Measurements from ENCODE around the gene TNFSF9.

TNFSF9 gene

DNA sequence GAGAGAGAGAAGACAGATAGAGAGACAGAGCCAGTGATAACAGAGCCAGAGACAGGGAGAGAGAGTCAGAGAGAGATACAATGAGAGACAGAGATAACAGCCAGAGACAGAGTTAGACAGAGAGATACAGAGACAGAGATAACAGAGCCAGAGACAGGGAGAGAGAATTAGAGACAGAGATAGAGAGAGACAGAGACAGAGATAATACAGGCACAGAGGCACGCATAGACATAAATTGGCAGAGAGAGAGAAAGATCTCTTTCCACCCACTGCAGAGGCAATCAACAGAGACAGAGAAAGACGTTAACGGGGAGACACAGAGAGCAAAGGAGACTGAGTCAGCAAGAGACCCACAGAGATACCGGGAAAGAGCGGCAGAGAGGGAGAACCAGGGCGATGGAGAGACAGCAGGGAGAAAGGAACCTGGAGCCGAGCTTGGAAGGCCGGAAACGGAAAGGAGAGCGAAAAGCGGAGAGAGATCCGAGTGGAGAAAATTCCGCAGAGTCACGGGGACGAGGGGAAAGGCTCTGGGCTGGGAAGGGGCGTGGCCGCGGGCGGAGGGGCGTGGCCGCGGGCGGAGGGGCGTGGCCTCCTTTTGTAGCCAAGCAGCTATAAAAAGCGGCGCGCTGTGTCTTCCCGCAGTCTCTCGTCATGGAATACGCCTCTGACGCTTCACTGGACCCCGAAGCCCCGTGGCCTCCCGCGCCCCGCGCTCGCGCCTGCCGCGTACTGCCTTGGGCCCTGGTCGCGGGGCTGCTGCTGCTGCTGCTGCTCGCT lies at the start of gene TNFSF9:
TSS of gene TNFSF9 (plus strand) at position 641 of the 777 bp plus-strand sequence. CDS start at position 652, 11 bp downstream.
- peak within 1 kb of the TSS; percentile 30 to 75 (median 52) for H3K4me3 ChIP-seq
- peak within 1 kb of the TSS in 20 of 21 experiments; percentile 28 to 90 (median 74) for H3K27ac ChIP-seq

- peak within 1 kb of the TSS in 19 of 21 experiments; percentile 15 to 96 (median 79) for H3K27ac ChIP-seq
Measured at GRCh38 chr19:6481541-6482342, 49.1 kb upstream of the TNFSF9 start, which contains the start of gene DENND1C. Gene DENND1C, minus strand, starts transcription at chr19:6481787. Its CDS starts 92 bp downstream, at chr19:6481695.

DNA sequence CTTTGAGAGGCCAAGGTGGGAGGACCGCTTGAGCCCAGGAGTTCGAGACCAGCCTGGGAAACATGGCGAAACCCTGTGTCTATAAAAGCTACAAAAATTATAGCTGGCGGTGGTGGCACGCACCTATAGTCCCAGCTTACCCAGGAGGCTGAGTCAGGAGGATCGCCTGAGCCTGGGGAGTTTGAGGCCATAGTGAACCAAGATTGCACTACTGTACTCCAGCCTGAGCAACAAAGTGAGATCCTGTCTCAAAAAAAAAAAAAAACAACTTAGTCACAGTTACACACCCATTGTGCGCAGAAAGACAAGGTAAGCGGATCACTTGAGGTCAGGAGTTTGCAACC lies 48.5 kb upstream of the TNFSF9 start:
- Histone ChIP-seq H3K4me3 (no peak overlapping the region), H3K27ac (peak overlapping the region in 14 of 21 experiments; percentile 60 to 96 (median 80))

More at GRCh38 chr19:6481541-6482342, 49.1 kb upstream of the TNFSF9 start, which contains the start of gene DENND1C:
- H3K4me3 ChIP-seq: peak within 1 kb of the TSS; percentile 15 to 49 (median 35)

DNA sequence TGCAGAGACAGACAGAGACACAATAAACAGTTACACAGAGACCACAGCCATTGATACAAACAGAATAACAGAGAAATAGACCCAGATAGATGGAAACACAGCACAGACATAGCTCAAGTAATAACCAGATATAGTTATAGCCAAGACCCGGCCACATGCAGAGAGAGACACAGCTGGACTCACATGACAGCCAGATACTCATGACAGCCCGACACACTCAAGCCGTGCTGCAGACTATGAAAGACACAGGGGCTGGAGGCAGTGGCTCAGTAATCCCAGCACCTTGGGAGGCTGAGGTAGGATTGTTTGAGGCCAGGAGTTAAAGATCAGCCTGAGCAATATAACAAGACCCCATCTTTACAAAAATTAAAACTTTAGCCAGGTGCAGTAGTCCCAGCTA lies 47.6 kb upstream of the TNFSF9 start:
- no peak overlapping the region for H3K27ac ChIP-seq
- no peak overlapping the region for H3K4me3 ChIP-seq

DNA sequence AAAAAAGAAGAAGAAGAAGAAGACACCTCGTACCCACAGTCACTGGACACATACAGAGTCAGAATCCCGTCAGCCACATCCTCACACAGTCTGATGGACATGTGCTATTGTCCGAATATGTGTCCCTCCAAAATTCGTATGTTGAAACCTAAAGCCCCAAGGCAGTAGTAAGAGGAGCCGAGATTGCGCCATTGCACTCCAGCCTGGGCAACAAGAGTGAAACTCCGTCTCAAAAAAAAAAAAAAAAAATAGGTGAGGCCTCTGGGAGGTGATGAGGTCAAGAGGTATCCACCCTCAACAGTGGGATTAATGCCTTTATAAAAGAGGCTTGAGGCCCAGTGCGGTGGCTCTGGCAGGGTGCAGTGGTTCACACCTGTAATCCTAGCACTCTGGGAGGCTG lies 46.6 kb upstream of the TNFSF9 start:
- no peak overlapping the region for H3K4me3 ChIP-seq
- no peak overlapping the region for H3K27ac ChIP-seq

DNA sequence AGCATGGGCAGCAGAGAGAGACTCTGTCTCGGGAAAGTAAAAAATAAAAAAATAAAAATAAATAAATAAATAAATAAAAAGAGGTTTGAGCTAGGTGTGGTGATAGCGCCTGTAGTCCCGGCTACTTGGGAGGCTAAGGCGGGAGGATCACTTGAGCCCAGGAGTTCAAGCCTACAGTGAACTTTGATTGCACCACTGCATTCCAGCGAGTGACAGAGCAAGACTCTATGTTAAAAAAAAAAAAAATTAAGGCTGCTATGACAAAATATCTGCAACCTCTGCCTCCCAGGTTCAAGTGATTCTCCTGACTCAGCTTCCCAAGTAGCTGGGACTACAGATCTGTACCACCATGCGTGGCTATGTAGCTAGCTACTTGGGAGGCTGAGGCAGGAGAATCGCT lies 46.0 kb upstream of the TNFSF9 start:
- H3K27ac ChIP-seq: no peak overlapping the region

GRCh38 chr19:6489278-6490061 lies 41.4 kb upstream of the TNFSF9 start:
- Histone ChIP-seq H3K4me3 (no peak overlapping the region), H3K27ac (peak overlapping the region in 6 of 21 experiments; percentile 21 to 80 (median 40))

More for the DNA sequence above, 46.0 kb upstream of the TNFSF9 start:
- no peak overlapping the region for H3K4me3 ChIP-seq

GRCh38 chr19:6490134-6490533 lies 40.7 kb upstream of the TNFSF9 start:
- Histone ChIP-seq H3K4me3 (no peak overlapping the region), H3K27ac (peak overlapping the region in 6 of 21 experiments; percentile 21 to 80 (median 40))

DNA sequence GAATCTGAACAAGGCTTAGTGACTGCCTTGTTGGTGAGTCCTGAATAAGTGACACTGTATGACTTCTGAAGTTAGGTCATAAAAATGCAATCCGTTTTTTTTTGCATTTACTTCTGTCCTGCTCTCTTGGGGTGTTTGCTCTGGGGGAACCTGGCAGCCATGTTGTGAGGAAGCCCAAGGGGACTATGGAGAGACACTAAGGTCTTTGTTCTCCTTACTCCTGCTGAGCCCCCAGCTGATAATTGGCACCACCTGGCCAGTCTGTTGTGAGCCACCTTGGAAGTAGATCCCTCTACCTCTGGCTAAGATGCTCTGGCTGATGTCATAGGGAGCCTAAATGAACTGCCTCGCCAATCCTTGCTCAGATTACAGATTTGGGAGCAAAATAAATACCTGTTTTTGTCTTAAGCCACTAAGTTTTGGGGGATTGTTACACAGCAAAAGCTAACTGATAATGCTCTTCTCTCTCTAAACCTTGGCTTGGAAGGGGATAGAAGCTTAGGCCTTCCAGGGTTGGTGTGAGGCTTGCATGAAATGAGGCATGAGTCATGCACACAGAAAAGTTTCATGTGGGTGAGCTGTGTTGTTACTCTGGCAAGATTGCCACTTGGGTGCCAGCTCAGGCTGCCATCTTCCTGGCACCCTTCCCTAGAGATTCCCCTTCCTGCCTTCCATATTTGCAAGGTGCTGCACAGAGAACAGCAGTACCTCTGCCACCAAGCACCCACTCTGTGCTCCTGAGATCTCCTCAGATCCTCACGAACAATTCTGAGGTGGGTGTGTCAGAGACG lies 38.8 kb upstream of the TNFSF9 start:
- H3K27ac ChIP-seq: no peak overlapping the region

GRCh38 chr19:6494438-6495036 lies 36.3 kb upstream of the TNFSF9 start:
- Histone ChIP-seq H3K27ac (no peak overlapping the region), H3K4me3 (no peak overlapping the region)

More for the DNA sequence above, 38.8 kb upstream of the TNFSF9 start:
- H3K4me3 ChIP-seq: no peak overlapping the region

GRCh38 chr19:6495947-6496346 lies 34.9 kb upstream of the TNFSF9 start:
- H3K4me3 ChIP-seq: no peak overlapping the region
- H3K27ac ChIP-seq: no peak overlapping the region

DNA sequence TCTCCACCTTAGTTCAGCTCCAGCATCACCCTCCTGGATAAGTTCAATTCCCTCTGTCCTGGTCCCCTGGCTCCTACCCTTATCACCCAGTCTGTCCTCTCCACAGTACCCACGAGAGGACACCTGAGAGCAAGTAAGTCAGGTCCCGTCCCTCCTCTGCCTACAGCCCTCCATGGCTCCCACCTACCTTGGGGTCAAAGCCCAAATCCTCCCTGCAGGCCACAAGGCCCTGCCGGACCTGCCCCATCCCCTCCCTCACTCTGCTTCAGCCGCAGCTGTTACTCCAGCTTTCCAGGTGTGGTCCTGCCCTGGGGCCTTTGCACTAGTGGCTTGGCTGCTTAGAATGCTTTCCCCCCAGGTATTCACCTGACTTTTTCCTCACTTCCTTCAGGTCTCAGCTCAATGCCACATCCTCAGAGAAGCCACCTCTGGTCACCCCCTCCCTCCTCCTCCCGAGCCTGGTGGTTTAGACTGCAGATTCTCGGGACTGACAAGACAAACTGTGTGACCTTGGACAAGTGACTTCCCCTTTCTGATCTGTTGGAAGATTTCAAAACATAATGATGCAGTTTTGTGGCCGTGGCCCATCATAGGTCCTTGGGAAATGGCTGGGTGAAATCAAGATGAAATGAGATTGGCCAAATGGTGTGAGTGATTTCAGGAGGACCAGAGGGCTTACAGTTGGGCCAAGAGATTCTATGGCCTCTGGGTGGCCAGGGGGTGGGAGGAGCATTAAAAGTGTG lies 32.4 kb upstream of the TNFSF9 start:
- H3K27ac ChIP-seq: peak overlapping the region in 1 of 21 experiments; percentile 13

GRCh38 chr19:6499052-6499790 lies 31.6 kb upstream of the TNFSF9 start:
- Histone ChIP-seq H3K4me3 (no peak overlapping the region), H3K27ac (peak overlapping the region in 1 of 21 experiments; percentile 13)

More for the DNA sequence above, 32.4 kb upstream of the TNFSF9 start:
- no peak overlapping the region for H3K4me3 ChIP-seq

DNA sequence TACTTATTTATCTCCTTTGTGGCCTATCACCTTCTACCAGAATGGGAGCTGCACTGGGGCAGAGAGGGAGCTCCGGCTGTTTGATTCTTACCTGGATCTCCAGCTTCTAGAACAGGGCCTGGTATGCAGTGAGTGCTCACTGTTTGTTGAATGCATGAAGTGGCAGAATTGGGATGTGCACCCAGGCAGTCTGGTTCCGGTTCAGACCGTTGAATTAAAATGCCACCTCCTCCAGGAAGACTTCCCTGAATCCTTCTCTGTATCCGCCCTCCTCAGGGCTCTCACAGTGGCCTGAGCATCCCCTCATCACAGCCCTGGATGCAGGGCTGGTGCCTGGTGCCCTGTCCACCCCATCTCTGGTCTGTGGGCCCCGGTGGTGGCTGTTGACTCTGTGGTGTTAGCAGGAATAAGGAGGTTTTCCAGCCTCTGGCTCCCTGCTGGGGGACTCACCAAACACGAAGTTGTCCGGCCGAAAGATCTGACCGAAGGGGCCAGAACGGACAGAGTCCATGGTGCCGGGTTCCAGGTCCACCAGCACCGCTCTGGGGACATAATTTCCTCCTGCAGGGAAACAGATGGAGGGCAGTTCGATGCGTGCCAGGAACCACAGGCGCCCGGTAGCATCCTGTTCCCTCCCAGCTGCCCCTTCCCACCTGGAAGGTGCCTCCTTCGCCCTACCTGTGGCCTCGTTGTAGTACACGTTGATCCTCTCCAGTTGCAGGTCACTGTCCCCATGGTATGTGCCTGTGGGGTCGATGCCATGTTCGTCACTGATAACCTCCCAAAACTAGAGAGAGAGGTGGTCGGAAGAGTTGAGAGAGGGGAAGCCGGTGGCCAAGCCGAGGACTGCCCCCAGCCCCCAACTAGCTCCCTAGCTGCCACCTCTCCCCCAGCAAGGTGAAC lies 29.7 kb upstream of the TNFSF9 start:
- Histone ChIP-seq H3K4me3 (peak overlapping the region in 3 of 7 experiments; percentile 9 to 36 (median 13)), H3K27ac (no peak overlapping the region)

DNA sequence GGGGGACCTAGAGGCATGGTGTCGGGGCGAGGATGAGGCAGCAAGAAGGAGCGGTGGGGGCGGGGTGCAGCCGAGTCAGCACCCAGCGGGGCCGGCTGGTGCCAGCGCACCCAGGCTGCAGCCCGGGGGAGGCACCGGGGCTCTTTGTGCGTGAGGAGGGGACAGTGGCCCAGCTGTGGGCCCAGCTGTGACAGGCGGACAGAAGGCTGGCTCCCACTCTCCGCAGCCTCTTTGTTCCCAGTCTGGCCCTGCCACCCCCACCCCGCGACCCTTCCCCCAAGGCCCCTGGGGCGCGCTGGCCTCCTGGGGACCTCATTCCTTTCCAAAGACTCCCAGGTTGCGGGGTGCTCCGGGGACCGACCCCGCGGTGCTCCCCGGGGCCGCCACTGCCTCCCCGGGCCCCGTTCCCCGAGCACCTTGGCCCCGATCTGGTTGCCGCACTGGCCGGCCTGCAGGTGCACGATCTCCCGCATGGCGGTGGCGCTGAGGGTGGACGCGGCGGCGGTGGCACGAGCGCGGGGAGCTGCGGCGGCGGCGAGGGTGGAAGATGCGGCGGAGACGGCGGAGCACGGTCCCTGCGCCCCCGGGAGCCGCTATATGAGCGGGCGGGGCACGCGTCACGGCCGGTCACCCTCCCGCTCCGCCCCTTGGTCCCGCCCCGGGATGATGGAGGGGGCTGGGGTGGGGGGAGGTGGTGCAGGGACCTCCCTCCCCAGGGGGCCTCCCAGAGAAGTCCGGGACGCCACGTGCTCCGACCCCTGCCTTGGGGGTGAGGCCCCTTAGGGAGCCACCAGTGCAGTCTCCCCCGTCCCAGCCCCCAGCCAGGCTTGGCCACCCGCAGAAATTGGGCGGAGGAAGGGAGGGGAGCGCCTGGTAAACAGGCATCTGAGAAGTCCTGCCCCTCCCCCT lies 28.8 kb upstream of the TNFSF9 start, which contains the start of gene TUBB4A:
TSS of gene TUBB4A (minus strand) at position 570 of the 909 bp plus-strand sequence. CDS start at position 473, 97 bp downstream.
- Histone ChIP-seq H3K4me3 (peak within 1 kb of the TSS in 6 of 7 experiments; percentile 9 to 36 (median 24)), H3K27ac (peak within 1 kb of the TSS in 1 of 21 experiments; percentile 62)

Measured in skin epidermis (tissue), 12 donors.